ENCODE results near the gene C11orf21.

C11orf21 gene

GRCh38 chr11:2258501-2259465, 42.9 kb downstream of the C11orf21 start:
- DNase-seq: no peak

- DNase-seq: no peak
These were observed 44.6 kb downstream of the C11orf21 start for GRCh38 chr11:2256951-2257700.

GRCh38 chr11:2256293-2256913, 45.3 kb downstream of the C11orf21 start:
- no peak for DNase-seq

GRCh38 chr11:2252018-2252417, 49.7 kb downstream of the C11orf21 start:
- DNase-seq: no peak

GRCh38 chr11:2251138-2251537, 50.6 kb downstream of the C11orf21 start:
- DNase-seq: no peak

- DNase-seq: no peak
These were observed 51.2 kb downstream of the C11orf21 start for GRCh38 chr11:2250485-2250884.

- no peak for DNase-seq
These were observed 51.7 kb downstream of the C11orf21 start for GRCh38 chr11:2250041-2250440.

- DNase-seq: no peak
These were observed 52.4 kb downstream of the C11orf21 start for GRCh38 chr11:2249189-2249916.

- no peak for DNase-seq
These were observed 53.0 kb downstream of the C11orf21 start for GRCh38 chr11:2248762-2249161.

GRCh38 chr11:2248242-2248641, 53.5 kb downstream of the C11orf21 start:
- no peak for DNase-seq

GRCh38 chr11:2247496-2247895, 54.2 kb downstream of the C11orf21 start:
- DNase-seq: no peak

Data from NCI-H146 (cell line).